Ovary (tissue), 9 donors: ENCODE results near the gene ZNF445. TPM values are rescaled to one million over a fixed set of nuclear protein-coding genes. Genes with fewer than 3 reads are reported as not detected.
"Not testable (repeated sequence)": the region's sequence is repeated elsewhere in the genome, so short reads cannot be mapped to it uniquely, and the experiment has no call there.

Source experiments
- DNase-seq, 5 donors: peaks; one replicate each; pipeline ENCODE4 v3.0.0-alpha.2; 2019 to 2020
- H3K27ac ChIP-seq, 2 donors: fragments of 200-600 bp; one replicate each; pipeline versions ENCODE4 v1.5.1 to v1.8.0; 2019 to 2022
- H3K27me3 ChIP-seq: fragments of 200-600 bp; one replicate; pipeline ENCODE4 v1.8.0; 2022
- H3K36me3 ChIP-seq: fragments of 200-600 bp; sonication (generic); one replicate; pipeline ENCODE4 v1.5.1; 2019
- H3K4me1 ChIP-seq: one replicate; pipeline ENCODE4 v1.8.1; 2013; ENCODE audit warnings: mild to moderate bottlenecking, moderate library complexity; ENCODE audit not compliant: insufficient read depth
- H3K4me3 ChIP-seq: fragments of 200-600 bp; sonication (generic); one replicate; pipeline ENCODE4 v1.5.1; 2017
- H3K9me3 ChIP-seq, 2 donors: fragments of 200-600 bp in 1 of 2; sonication (generic) in 1 of 2; one replicate each; pipeline versions ENCODE4 v1.5.1 to v1.8.1; 2013 to 2019; ENCODE audit warnings: mild to moderate bottlenecking in 1 of 2, moderate library complexity in 1 of 2
- CTCF ChIP-seq, 3 donors: fragments of 450-650 bp in 2 of 3; fragments of 200-600 bp in 1 of 3; IDR thresholded peaks; one replicate each; pipeline versions ENCODE4 v1.5.1 to v1.8.0; 2016 to 2022; ENCODE audit warnings: antibody characterized with exemption in 3 of 3, mild to moderate bottlenecking in 1 of 3
- EP300 ChIP-seq: sonication (generic); formaldehyde crosslinking; IDR thresholded peaks from one replicate; pipeline ENCODE4 v1.6.1; 2017; ENCODE audit warnings: antibody characterized with exemption
- POLR2A ChIP-seq: fragments of 450-650 bp; IDR thresholded peaks from one replicate; pipeline ENCODE4 v1.6.1; 2017; ENCODE audit warnings: antibody characterized with exemption, mild to moderate bottlenecking, moderate library complexity
- WGBS, 3 donors: extraction: QIAGEN DNeasy Blood & Tissue Kit in 1 of 3; methylation state at CpG; one replicate each; pipeline versions ENCODE4 v1.1.5 to v1.1.7; 2013 to 2017; 5-methylcytosine and 5-hydroxymethylcytosine counted together
- intact Hi-C, 4 donors: fragments of 100-400 bp; cut with DNase I; formaldehyde crosslinking; loops; one replicate each; pipeline versions ENCODE4 v1.11.0 to v1.15.1; 2022 to 2023
- polyA plus RNA-seq, 2 donors: library from polyadenylated mRNA; stranded (reverse); fragments of 200-250 nt in 1 of 2; fragments of 350-450 nt in 1 of 2; fragmentation: Illumina TruSeq in 1 of 2; extraction: RNeasy Lipid Tissue Mini Kit (QIAGEN cat#74804) in 1 of 2; gene quantifications; one replicate each; pipeline ENCODE4 v1.2.3, GENCODE V29; 2013 to 2014
- total RNA-seq, 7 donors: library from RNA; depleted of rRNA in 2 of 7; stranded (reverse); fragments of >200 nt in 2 of 7; fragmentation: NEBNext Ultra II Directional in 3 of 7; extraction: Animal tissue kit (Norgen Biotek cat#: 25700) in 3 of 7; gene quantifications; one replicate each; pipeline versions ENCODE4 v1.1.0 to v1.2.4, GENCODE V29; 2016 to 2023
- donor health status: DM: no; HTN: no; CAD: no; lungs with moderate emphysema.
- donor health status: DM: no; HTN: no; CAD: no.
- donor health status: Bipolar disorder and iron deficiency.
- donor health status: DM: yes; HTN: yes; CAD: no.
- donor health status: DM: no; HTN: no; CAD: no.
- donor health status: DM: yes; HTN: yes; CAD: no.

The ZNF445 gene
- total and polyA plus RNA-seq, 9 donors, result 5.2 to 30.3 (median 25.2) TPM

GRCh38 chr3:44509393-44509921, 32.0 kb upstream of the ZNF445 start:
- Histone ChIP-seq H3K4me3 (peak overlapping the region; percentile 85), H3K9me3 (no peaks in the 10 kb centered on the region), H3K36me3 (no peaks in the 10 kb centered on the region), H3K27me3 (no peaks in the 10 kb centered on the region), H3K27ac (peak overlapping the region in 1 of 2 donors; percentile 85), H3K4me1 (peaks cover 2% of the 10 kb centered on the region)
- WGBS, 3 donors, result 54 to 75% (median 58%) methylated on average over 2 of the region's 2 CpGs
- no peak for DNase-seq
- TF ChIP-seq CTCF (IDR thresholded peaks at IDR 0.05) (no peak), EP300 (no peak), POLR2A (no peak)
- intact Hi-C loops, result no loop called here

GRCh38 chr3:44506961-44507360, 29.5 kb upstream of the ZNF445 start:
- H3K27me3 ChIP-seq, result no peaks in the 10 kb centered on the region
- intact Hi-C loops, result no loop called here
- WGBS, 3 donors, result 91 to 95% (median 92%) methylated on average over 5 of the region's 5 CpGs
- no peak for DNase-seq
- H3K4me3 ChIP-seq, result no peak overlapping the region
- no peak overlapping the region for H3K27ac ChIP-seq
- peaks cover 2% of the 10 kb centered on the region for H3K4me1 ChIP-seq
- H3K36me3 ChIP-seq, result no peaks in the 10 kb centered on the region
- H3K9me3 ChIP-seq, result no peaks in the 10 kb centered on the region
- no peak for TF ChIP-seq CTCF (IDR thresholded peaks at IDR 0.05)
- TF ChIP-seq POLR2A, result no peak
- TF ChIP-seq EP300, result no peak

- intact Hi-C loops, result no loop called here
These were observed 29.1 kb upstream of the ZNF445 start for GRCh38 chr3:44506556-44506955.

GRCh38 chr3:44504566-44504965, 27.1 kb upstream of the ZNF445 start:
- peaks cover 0 to 16% of the 10 kb centered on the region in 2 donors for H3K9me3 ChIP-seq
- H3K4me3 ChIP-seq, result no peak overlapping the region
- peaks cover 2% of the 10 kb centered on the region for H3K4me1 ChIP-seq
- no peak for DNase-seq
- no peaks in the 10 kb centered on the region for H3K27me3 ChIP-seq
- intact Hi-C loops, result no loop called here
- no peak overlapping the region for H3K27ac ChIP-seq
- 92 to 100% (median 98%) methylated on average over 1 of the region's 1 CpG for WGBS, 3 donors
- peaks cover 2% of the 10 kb centered on the region for H3K36me3 ChIP-seq
- no peak for TF ChIP-seq EP300
- no peak for TF ChIP-seq CTCF (IDR thresholded peaks at IDR 0.05)
- TF ChIP-seq POLR2A, result no peak

More at GRCh38 chr3:44506556-44506955, 29.1 kb upstream of the ZNF445 start:
- 92 to 95% (median 94%) methylated on average over 3 of the region's 3 CpGs for WGBS, 3 donors
- no peak for TF ChIP-seq POLR2A
- TF ChIP-seq EP300, result no peak
- Histone ChIP-seq H3K9me3 (no peaks in the 10 kb centered on the region), H3K27me3 (no peaks in the 10 kb centered on the region), H3K4me3 (no peak overlapping the region), H3K36me3 (no peaks in the 10 kb centered on the region), H3K4me1 (peaks cover 2% of the 10 kb centered on the region), H3K27ac (no peak overlapping the region)
- DNase-seq, result no peak

GRCh38 chr3:44503178-44503577, 25.7 kb upstream of the ZNF445 start:
- H3K4me1 ChIP-seq, H3K27ac ChIP-seq, H3K36me3 ChIP-seq, H3K27me3 ChIP-seq, DNase-seq, intact Hi-C loops, H3K4me3 ChIP-seq: not testable (repeated sequence)
- 91 to 100% (median 99%) methylated on average over 2 of the region's 2 CpGs for WGBS, 3 donors
- H3K9me3 ChIP-seq, result peaks cover 0 to 22% of the 10 kb centered on the region in 2 donors
